ENCODE measurements around the gene TIMM17A.

GRCh38 chr1:202014060-202014459, 58.8 kb downstream of the TIMM17A start:
- no peak for TF ChIP-seq POLR2A (IDR thresholded peaks at IDR 0.05; ENCODE audit: low read depth, low read length)
- no peak for TF ChIP-seq POLR2AphosphoS5 (IDR thresholded peaks at IDR 0.05; ENCODE audit: low read depth, low read length)
- TF ChIP-seq TAF1 (IDR thresholded peaks at IDR 0.05; ENCODE audit: low read depth, low read length), result no peak
- TF ChIP-seq POU2F2 (IDR thresholded peaks at IDR 0.05; ENCODE audit: low read depth, low read length), result no peak
- no peak for TF ChIP-seq SPI1 (IDR thresholded peaks at IDR 0.05; ENCODE audit: low read depth, low read length)

All from GM12891 (cell line).